Progenitor cell of endocrine pancreas (in vitro differentiated cells): ENCODE measurements around the gene RPS29. TPM values are rescaled to one million over a fixed set of nuclear protein-coding genes. Genes with fewer than 3 reads are reported as not detected.

Source experiments
- DNase-seq: peaks from one replicate; pipeline ENCODE4 v3.0.0; 2021; ENCODE audit warnings: low spot score; ENCODE audit not compliant: unreplicated experiment
- H3K27ac Mint-ChIP-seq: 2 replicates; pipeline ENCODE4 v1.8.0; 2021; ENCODE audit warnings: mild to moderate bottlenecking, moderate library complexity, mixed read lengths
- H3K27me3 Mint-ChIP-seq: 2 replicates; pipeline ENCODE4 v1.8.0; 2021; ENCODE audit warnings: mixed read lengths
- H3K36me3 Mint-ChIP-seq: 2 replicates; pipeline ENCODE4 v1.8.0; 2022; ENCODE audit warnings: mixed read lengths; ENCODE audit not compliant: insufficient read depth
- H3K4me1 Mint-ChIP-seq: 2 replicates; pipeline ENCODE4 v1.8.0; 2021; ENCODE audit warnings: low read depth, mixed read lengths
- H3K4me3 Mint-ChIP-seq: 2 replicates; pipeline ENCODE4 v1.8.0; 2021; ENCODE audit warnings: low read depth, mild to moderate bottlenecking, moderate library complexity, mixed read lengths
- H3K9me3 Mint-ChIP-seq: 2 replicates; pipeline ENCODE4 v1.8.0; 2021; ENCODE audit warnings: low read depth, mixed read lengths
- total RNA-seq: library from RNA; stranded (reverse); gene quantifications from 2 replicates; pipeline ENCODE4 v1.2.1, GENCODE V29; 2021
- TF ChIP-seq, protein P1 (sequence below): fragments of 200-600 bp; sonication (generic); IDR thresholded peaks from one replicate; pipeline ENCODE4 v1.5.0; 2021; ENCODE audit warnings: antibody characterized with exemption, mild to moderate bottlenecking; ENCODE audit not compliant: unreplicated experiment

The RPS29 gene
- total RNA-seq, 1 donor from 2014 or later, result 1,117 TPM

DNA sequence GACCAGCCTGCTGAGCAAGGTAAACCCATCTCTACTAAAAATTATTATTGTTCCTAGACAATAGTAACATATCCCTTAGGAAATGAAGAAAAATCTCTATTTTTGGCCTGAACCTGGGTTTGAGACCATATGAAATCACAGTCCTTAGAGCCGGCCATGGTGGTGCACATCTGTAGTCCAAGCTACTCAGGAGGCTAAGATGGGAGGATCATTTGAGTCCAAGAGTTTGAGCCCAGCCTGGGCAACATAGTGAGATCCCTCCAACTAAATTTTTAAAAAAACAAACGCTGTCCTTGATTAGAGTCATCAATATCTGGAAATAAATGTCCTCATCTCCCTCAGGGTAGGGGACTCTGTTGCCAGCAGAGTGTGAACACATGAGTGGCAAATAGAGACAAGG, 34.6 kb downstream of the RPS29 start:
- no peaks in the 10 kb centered on the region for H3K9me3 Mint-ChIP-seq
- H3K4me3 Mint-ChIP-seq, result no peak overlapping the region
- TF ChIP-seq, protein P1, sequence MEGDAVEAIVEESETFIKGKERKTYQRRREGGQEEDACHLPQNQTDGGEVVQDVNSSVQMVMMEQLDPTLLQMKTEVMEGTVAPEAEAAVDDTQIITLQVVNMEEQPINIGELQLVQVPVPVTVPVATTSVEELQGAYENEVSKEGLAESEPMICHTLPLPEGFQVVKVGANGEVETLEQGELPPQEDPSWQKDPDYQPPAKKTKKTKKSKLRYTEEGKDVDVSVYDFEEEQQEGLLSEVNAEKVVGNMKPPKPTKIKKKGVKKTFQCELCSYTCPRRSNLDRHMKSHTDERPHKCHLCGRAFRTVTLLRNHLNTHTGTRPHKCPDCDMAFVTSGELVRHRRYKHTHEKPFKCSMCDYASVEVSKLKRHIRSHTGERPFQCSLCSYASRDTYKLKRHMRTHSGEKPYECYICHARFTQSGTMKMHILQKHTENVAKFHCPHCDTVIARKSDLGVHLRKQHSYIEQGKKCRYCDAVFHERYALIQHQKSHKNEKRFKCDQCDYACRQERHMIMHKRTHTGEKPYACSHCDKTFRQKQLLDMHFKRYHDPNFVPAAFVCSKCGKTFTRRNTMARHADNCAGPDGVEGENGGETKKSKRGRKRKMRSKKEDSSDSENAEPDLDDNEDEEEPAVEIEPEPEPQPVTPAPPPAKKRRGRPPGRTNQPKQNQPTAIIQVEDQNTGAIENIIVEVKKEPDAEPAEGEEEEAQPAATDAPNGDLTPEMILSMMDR, result no peak
- peaks cover 17% of the 10 kb centered on the region for H3K4me1 Mint-ChIP-seq
- H3K27me3 Mint-ChIP-seq, result no peaks in the 10 kb centered on the region
- H3K27ac Mint-ChIP-seq, result no peak overlapping the region
- DNase-seq, result no peak
- H3K36me3 Mint-ChIP-seq, result no peaks in the 10 kb centered on the region

DNA sequence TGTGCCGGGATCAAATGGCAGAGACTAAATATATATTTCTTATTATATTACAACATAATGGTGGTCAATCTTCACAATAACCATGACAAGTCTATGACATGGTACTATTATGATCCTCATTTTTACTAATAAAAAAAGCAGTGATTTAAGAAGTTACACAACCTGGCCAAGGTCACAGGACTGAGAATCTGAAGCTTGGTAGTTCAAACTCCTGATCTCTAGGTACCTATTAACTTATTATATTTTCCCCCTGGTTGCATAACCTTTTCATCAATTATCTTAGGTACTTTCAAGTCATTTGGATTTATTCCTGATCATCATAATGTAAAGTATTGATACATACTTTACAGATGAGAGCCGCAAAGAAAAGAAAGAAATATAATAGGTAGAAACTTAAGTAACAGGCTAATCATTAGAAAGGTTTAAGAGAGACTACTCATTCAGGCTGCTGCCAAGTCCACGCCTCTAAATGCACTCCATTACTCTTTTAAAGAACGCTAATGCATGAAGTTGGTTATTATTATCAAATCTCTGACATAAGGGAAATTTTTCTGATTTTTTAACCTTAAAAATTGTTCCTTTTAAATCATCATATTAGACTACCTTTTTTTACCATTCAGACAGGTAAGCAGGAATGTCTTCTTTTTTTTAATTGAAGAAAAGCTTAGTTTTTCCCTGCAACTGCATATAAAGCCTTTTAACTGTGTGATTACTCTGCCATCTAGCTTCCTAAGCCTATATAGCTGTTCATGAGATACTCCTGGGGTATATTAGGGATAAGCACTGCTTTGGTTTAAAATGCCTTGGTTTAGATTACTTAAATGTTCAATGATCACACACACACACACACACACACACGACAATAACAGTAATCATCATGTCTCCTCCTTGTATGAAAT, 35.6 kb downstream of the RPS29 start:
- Mint-ChIP-seq H3K36me3 (no peaks in the 10 kb centered on the region), H3K4me1 (peaks cover 17% of the 10 kb centered on the region), H3K27me3 (no peaks in the 10 kb centered on the region), H3K4me3 (no peak overlapping the region), H3K9me3 (no peaks in the 10 kb centered on the region), H3K27ac (no peak overlapping the region)
- TF ChIP-seq, protein P1, result peak; percentile 33
- no peak for DNase-seq

DNA sequence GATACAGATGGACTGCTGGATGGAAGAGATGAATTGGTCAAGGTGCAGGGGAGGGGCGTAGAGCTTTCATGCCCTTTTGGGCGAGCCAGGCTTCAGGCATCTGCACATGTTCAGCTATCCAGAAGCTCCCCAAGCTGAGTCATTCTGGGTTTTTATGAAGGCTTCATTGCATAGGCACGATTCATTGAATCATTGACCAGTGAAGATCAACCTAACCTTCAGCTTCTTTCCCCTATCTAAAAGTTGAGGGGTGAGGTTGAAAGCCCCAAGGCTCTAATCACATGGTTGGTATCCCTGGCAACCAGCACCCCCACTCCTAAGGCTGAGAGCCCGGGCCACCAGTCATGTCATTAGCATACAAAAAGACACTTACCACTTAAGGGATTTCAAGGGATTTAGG, 36.3 kb downstream of the RPS29 start:
- no peak overlapping the region for H3K27ac Mint-ChIP-seq
- no peak overlapping the region for H3K4me3 Mint-ChIP-seq
- H3K4me1 Mint-ChIP-seq, result peaks cover 17% of the 10 kb centered on the region
- no peak for DNase-seq
- no peaks in the 10 kb centered on the region for H3K36me3 Mint-ChIP-seq
- no peaks in the 10 kb centered on the region for H3K27me3 Mint-ChIP-seq
- TF ChIP-seq, protein P1, result no peak
- no peaks in the 10 kb centered on the region for H3K9me3 Mint-ChIP-seq

DNA sequence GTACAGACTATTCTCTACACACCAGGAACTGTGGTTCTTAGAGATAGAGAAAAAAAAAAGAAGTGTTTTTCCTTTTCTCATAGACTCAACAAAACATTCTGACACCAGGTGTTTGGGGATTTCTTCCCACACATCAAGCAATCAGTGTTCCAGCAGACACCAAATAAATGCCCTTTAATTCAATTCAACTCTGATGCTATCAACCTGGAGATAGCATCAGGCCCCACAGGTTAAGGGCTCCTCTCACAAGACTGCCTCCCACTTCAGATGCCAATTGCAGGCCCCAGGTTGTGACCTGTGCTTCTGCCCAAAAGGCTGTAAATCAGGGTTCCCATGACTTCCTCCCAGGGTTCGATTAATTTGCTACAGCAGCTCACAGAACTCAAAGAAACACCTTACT, 36.7 kb downstream of the RPS29 start:
- no peak overlapping the region for H3K27ac Mint-ChIP-seq
- TF ChIP-seq, protein P1, result no peak
- H3K4me3 Mint-ChIP-seq, result no peak overlapping the region
- DNase-seq, result no peak
- H3K9me3 Mint-ChIP-seq, result no peaks in the 10 kb centered on the region
- no peaks in the 10 kb centered on the region for H3K36me3 Mint-ChIP-seq
- H3K4me1 Mint-ChIP-seq, result peaks cover 17% of the 10 kb centered on the region
- no peaks in the 10 kb centered on the region for H3K27me3 Mint-ChIP-seq

DNA sequence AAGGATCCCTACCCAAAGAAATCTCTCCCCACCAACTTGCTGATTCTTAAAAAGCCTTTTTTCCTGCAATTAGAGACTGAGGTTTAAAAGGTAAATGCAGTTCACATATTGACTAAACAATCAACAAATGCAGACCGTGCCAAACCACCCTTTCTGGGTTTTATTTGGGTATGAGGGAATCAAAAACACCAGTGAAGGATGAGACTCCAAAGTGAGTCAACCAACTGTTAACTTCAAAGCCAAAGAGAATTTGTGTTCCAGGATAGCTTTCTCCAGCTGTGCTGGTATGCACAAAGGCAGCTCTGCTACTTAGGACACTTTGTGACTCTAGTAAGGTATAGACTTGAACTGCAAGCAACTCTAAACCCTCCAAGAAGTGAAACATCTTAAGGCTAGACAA, 39.4 kb downstream of the RPS29 start:
- H3K27me3 Mint-ChIP-seq, result no peaks in the 10 kb centered on the region
- peaks cover 5% of the 10 kb centered on the region for H3K9me3 Mint-ChIP-seq
- no peak for DNase-seq
- H3K36me3 Mint-ChIP-seq, result peaks cover 2% of the 10 kb centered on the region
- H3K4me1 Mint-ChIP-seq, result peaks cover 12% of the 10 kb centered on the region
- H3K27ac Mint-ChIP-seq, result no peak overlapping the region
- TF ChIP-seq, protein P1, result no peak
- no peak overlapping the region for H3K4me3 Mint-ChIP-seq
